ENCODE measurements around the gene LSM12.
"Not testable (repeated sequence)": the region's sequence is repeated elsewhere in the genome, so short reads cannot be mapped to it uniquely, and the experiment has no call there.

The LSM12 gene

DNA sequence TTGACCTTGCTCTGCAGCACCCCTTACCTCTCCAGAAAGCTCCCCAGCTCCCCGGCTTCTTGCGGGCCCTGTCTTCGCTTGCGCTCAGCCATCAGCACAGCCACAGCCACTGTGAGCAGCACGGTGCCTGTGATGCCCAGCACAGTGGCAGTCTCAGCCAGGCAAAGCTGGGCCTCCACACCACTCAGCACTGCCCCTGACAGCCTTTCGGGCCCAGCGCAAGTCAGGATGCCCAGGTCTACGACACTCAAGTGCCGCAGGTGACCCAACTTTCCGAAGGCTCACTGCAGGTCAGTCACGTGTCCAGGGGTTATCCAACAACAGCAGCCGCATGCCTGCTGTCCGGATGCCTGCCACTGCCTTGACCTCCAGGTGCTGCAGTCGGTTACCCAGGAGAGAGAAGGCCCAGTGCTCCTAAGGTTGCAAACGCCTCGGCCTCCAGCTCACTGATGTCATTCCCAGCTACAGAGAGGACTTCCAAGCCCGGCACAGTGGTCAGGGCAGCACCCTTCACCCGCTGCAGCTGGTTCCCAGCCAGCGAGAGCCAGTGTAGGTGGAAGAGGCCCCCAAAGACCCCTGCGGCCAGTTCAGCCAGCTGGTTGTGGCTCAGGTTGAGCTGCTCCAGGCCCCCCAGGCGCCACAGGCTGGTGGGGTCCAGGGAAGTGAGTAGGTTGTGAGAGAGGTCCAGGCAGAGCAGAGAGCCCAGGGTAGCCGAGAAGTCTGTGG lies 42.8 kb downstream of the LSM12 start:
- Histone ChIP-seq H3K36me3 (ENCODE audit: insufficient read depth, low read length) (peaks cover 4% of the 10 kb centered on the region; the same call in 1 of the 2 replicates), H3K9ac (ENCODE audit: low read depth, low read length) (no peak overlapping the region), H3K9me3 (ENCODE audit: control insufficient read depth, insufficient read depth, low read length) (no peaks in the 10 kb centered on the region), H3K4me1 (ENCODE audit: insufficient read depth, low read length) (no peaks in the 10 kb centered on the region)

DNA sequence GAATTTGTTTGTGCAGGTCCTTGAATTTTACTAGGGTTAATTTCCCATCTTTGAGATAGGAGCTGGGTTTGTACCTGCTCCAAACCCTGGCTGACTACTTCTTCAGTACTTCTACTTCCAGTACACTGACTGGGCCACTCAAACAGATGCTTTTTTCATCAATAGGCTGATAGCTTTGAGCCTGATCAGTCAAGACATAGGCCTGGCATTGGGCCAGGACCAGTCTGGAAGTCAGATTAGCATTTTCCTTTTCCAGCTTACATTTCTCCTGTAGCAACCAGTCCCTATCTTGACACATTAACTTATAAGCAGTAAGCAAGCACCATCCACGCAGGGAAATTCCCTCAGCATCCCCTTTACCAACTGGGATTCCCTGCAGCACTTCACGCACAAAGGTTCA lies 44.2 kb downstream of the LSM12 start:
- Histone ChIP-seq H3K9me3 (ENCODE audit: control insufficient read depth, insufficient read depth, low read length) (no peaks in the 10 kb centered on the region), H3K9ac (ENCODE audit: low read depth, low read length) (no peak overlapping the region), H3K36me3 (ENCODE audit: insufficient read depth, low read length) (peaks cover 4% of the 10 kb centered on the region; the same call in 1 of the 2 replicates), H3K4me1 (ENCODE audit: insufficient read depth, low read length) (no peaks in the 10 kb centered on the region)

DNA sequence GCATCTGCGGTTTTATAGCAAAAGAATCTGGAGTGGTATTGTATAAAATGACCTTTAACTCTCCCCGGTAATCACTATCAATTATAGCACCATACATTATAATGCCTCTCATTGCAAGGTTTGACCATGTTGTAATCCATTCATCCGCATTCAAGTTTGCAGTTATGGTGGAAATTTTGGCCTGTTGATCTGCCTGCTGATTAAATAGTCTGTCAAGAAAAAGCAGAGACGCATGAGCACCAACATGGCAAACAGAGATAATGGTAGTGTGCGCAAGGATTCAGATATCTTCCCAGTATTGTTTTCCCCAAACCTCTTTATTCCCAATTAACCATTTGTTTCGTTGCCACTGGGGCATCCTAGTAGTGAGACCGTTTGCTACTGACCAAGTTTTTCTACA lies 45.2 kb downstream of the LSM12 start:
- not testable (repeated sequence) for H3K36me3 ChIP-seq (ENCODE audit: insufficient read depth, low read length); H3K4me1 ChIP-seq (ENCODE audit: insufficient read depth, low read length); H3K9me3 ChIP-seq (ENCODE audit: control insufficient read depth, insufficient read depth, low read length); H3K9ac ChIP-seq (ENCODE audit: low read depth, low read length)

DNA sequence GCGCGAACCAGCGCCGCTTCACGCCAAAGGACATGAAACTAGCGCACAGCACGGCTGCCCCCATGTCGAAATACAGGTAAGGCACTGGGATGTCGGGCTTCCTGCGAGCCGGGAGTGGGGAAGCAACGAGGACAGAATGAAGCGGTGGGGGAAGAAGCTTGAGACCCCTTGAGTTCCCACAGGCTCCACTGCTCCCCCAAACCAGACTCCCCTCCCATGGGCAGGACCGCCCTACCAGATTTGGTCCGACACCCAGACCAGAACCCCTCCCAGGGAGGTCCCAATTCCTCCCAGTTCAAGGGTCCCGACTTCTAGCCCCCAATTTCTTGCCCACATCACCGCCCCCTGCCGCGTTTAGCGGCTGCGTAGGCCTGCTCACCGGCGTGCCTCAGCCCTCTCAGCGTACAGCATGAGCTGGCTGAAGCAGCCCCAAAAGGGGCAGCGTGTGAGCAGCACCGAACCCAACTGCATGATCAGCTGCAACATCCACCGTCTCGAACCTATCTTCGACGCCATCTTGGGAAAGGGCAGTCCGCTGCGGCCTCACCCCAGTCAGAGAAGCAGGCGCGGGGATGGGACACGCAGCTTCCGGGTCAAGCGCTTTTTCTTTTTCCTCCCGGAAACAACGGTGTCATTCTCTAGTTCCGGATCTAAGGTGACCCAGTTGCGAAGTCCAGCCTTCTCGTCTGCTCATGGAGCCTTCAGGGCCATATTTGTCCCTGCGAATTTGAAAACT lies 51.9 kb downstream of the LSM12 start, which contains the start of gene TMEM101:
Gene TMEM101 (minus strand): TSS at position 527 of the 736 bp plus-strand sequence. CDS start 11 bp downstream, at position 516.
- Histone ChIP-seq H3K36me3 (ENCODE audit: insufficient read depth, low read length) (0 out of 2 replicates have a peak, but pooled peaks cover 7% of the 10 kb centered on the region), H3K9ac (ENCODE audit: low read depth, low read length) (peak within 1 kb of the TSS; percentile 90), H3K9me3 (ENCODE audit: control insufficient read depth, insufficient read depth, low read length) (no peaks in the 10 kb centered on the region), H3K4me1 (ENCODE audit: insufficient read depth, low read length) (0 out of 2 replicates have a peak, but pooled peaks cover 3% of the 10 kb centered on the region)

DNA sequence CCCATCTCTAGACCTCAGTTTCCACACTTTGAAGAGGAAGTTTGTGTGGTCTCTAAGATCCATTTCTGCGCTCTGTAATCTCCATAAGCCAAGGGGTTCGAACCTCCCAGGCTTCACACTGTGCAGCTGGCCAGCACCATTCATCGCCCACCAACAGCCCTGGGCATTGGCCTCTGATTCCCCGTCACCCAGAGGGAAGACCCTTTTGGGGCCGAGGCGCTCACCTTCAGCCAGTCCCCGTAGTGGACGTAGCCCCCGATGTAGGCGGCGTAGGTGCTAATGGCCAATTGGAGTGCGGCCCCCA lies 52.4 kb downstream of the LSM12 start:
- H3K9me3 ChIP-seq (ENCODE audit: control insufficient read depth, insufficient read depth, low read length): no peaks in the 10 kb centered on the region
- 0 out of 2 replicates have a peak, but pooled peaks cover 3% of the 10 kb centered on the region for H3K4me1 ChIP-seq (ENCODE audit: insufficient read depth, low read length)
- peak overlapping the region; percentile 90 for H3K9ac ChIP-seq (ENCODE audit: low read depth, low read length)
- H3K36me3 ChIP-seq (ENCODE audit: insufficient read depth, low read length): 0 out of 2 replicates have a peak, but pooled peaks cover 7% of the 10 kb centered on the region

DNA sequence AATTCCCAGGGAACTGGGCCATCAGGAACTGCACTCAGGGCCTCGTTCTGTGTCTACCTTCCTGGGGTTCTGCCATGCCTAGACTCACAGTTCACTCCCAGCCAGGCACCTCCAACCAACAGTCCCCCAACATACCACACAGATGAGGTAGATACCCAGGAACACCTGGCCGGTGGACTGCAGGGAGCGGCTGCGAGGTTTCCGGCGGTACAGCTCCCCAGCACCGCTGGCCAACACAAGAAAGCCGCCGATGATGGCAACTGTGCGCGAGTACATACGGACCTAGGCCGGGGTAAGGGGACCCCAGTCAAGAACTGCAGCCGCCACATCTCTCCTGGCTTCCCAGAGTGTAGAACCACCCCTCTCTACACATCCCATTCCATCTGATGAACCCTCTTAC lies 53.6 kb downstream of the LSM12 start:
- H3K9ac ChIP-seq (ENCODE audit: low read depth, low read length): no peak overlapping the region

DNA sequence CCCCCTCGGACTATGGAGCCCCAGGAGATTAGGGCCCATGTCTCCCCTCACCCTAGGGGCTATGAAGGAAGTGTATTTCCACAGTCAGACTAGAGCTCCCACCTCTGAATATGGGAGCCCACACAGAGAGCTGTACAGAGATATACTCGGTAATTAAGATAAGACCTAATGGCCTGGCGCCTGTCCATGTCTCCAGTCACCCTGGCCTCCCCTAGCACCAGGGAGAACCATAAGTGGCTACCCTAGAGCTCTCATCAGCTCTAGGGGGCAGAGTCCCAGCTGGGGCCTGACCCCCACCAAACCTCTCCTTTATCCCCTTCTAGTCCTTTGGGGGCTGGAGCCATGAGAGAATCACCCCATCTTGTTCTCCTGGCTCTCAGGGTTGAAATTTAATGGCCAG lies 54.1 kb downstream of the LSM12 start:
- no peaks in the 10 kb centered on the region for H3K9me3 ChIP-seq (ENCODE audit: control insufficient read depth, insufficient read depth, low read length)
- H3K9ac ChIP-seq (ENCODE audit: low read depth, low read length): no peak overlapping the region
- 0 out of 2 replicates have a peak, but pooled peaks cover 7% of the 10 kb centered on the region for H3K36me3 ChIP-seq (ENCODE audit: insufficient read depth, low read length)
- peaks cover 12% of the 10 kb centered on the region for H3K4me1 ChIP-seq (ENCODE audit: insufficient read depth, low read length)

More for the DNA sequence above, 53.6 kb downstream of the LSM12 start:
- Histone ChIP-seq H3K4me1 (ENCODE audit: insufficient read depth, low read length) (peaks cover 12% of the 10 kb centered on the region), H3K9me3 (ENCODE audit: control insufficient read depth, insufficient read depth, low read length) (no peaks in the 10 kb centered on the region), H3K36me3 (ENCODE audit: insufficient read depth, low read length) (0 out of 2 replicates have a peak, but pooled peaks cover 7% of the 10 kb centered on the region)

DNA sequence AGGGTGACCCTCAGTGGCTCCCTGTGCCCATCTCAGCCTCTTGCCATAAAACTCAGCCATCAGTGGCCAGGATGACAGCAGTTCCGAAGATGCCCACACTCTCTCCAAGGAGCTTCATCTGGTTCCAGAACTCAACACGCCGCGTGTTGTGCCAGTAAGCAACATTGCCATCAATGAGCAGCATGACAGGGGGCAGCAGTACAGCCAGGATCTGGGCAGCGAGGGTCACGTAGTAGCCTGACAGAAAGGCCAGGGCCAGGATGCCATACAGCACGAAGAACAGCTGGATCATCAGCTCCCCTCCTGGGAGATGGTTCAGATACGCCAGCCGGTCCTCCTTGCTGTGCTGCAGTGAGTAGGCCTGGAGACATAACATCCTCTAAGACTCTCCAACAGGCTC lies 54.6 kb downstream of the LSM12 start:
- H3K36me3 ChIP-seq (ENCODE audit: insufficient read depth, low read length): 0 out of 2 replicates have a peak, but pooled peaks cover 7% of the 10 kb centered on the region
- H3K4me1 ChIP-seq (ENCODE audit: insufficient read depth, low read length): peaks cover 12% of the 10 kb centered on the region
- no peaks in the 10 kb centered on the region for H3K9me3 ChIP-seq (ENCODE audit: control insufficient read depth, insufficient read depth, low read length)
- no peak overlapping the region for H3K9ac ChIP-seq (ENCODE audit: low read depth, low read length)

DNA sequence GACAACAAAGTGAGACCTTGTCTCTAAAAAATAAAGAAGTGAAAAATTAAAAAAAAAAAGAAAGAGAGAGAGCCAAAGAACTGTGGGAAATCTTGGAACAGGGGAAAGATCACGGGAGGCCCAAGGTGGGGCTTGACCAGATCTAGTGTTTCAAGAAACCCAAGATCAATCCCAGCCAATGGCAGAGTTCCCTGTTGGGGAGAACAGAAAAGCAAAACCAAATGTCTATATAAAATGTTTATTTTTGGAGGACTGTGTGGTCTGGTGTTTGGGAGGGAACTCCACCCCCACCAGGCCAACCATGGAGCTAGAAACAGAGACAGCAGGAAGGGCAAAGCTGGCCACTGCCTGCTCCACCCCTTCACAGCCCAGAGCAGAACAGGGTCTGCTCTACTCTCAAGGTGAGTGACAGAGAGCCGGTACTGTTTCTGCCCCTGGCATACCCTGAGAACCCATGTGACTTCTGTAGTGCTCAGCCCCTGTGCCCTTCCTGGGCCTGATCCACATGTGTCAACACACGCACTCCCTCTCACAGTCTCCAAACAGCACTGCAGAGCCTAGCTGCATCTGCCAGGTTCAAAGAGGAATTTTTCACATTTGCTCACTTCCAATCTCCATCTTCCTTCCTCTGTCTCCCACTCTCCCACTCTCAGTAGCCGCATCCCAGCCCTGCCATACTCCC lies 55.4 kb downstream of the LSM12 start:
- Histone ChIP-seq H3K9ac (ENCODE audit: low read depth, low read length) (no peak overlapping the region), H3K4me1 (ENCODE audit: insufficient read depth, low read length) (peaks cover 12% of the 10 kb centered on the region), H3K9me3 (ENCODE audit: control insufficient read depth, insufficient read depth, low read length) (no peaks in the 10 kb centered on the region), H3K36me3 (ENCODE audit: insufficient read depth, low read length) (0 out of 2 replicates have a peak, but pooled peaks cover 7% of the 10 kb centered on the region)

DNA sequence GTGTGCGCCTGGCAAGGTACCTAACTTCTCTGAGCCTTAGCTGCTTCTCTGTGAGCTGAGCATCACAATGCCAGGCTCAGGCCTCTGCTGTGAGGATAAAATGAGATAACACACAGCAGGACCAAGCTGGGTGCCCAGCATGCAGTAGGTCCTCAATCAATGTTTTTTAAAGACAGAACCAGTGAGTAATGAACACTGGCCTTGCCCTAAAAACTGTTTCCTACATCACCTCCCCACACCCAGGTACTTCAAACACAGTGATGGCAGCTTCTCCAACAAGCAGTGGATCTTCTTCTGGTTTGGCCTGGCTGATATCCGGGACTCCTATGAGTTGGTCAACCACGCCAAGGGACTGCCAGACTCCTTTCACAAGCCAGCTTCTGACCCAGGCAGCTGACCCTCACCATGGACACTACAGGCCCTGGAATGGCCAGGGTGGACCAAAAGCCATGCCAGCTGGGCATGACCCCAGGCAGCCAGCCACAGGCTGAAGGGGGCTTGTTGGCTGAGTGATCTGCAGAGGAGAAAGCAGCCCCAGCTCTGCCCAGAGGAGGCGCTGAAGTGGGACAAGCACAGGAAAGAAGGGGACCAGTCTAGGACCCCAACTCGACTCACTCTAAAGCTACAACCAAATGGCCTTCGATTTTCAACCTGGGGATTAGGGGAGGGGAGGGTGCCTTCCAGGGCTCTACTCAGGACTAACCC lies 58.1 kb downstream of the LSM12 start:
- H3K4me1 ChIP-seq (ENCODE audit: insufficient read depth, low read length): peaks cover 9% of the 10 kb centered on the region
- H3K9ac ChIP-seq (ENCODE audit: low read depth, low read length): peak overlapping the region; percentile 95; the same call in 1 of the 2 replicates

DNA sequence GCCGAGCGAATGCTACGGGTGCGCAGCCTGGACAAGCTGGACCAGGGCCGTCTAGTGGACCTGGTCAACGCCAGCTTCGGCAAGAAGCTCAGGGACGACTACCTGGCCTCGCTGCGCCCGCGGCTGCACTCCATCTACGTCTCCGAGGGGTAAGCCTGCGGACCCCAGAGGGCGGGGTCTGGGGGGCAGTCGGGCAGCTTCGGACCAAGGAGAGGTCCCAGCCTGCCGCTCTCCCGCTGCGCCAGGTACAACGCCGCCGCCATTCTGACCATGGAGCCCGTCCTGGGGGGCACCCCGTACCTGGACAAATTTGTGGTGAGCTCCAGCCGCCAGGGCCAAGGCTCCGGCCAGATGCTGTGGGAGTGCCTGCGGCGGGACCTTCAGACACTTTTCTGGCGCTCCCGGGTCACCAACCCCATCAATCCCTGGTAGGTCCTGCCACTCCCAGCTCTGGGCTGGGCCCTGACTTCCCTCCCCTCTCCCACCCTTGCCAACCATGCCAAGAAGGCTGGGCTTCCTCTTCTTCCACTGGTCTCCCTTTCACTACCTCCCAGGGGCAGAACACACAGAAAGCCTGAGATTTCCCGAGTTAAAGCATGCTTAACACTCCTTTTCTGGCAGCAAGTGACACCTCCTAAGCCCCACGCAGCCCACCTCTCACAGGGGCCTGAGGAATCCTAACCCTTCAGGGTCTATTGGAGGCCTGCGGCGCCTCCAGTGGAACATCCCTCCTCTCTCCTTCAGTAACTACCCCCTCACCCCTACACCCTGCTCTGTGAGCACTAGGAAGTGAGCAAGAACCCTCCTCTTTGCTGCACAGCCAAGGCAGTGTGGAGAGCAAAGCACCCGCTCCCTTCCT lies 58.9 kb downstream of the LSM12 start:
- Histone ChIP-seq H3K36me3 (ENCODE audit: insufficient read depth, low read length) (0 out of 2 replicates have a peak, but pooled peaks cover 7% of the 10 kb centered on the region), H3K9ac (ENCODE audit: low read depth, low read length) (peak overlapping the region; percentile 95), H3K9me3 (ENCODE audit: control insufficient read depth, insufficient read depth, low read length) (no peaks in the 10 kb centered on the region), H3K4me1 (ENCODE audit: insufficient read depth, low read length) (peaks cover 9% of the 10 kb centered on the region)

More for the DNA sequence above, 58.1 kb downstream of the LSM12 start:
- Histone ChIP-seq H3K9me3 (ENCODE audit: control insufficient read depth, insufficient read depth, low read length) (no peaks in the 10 kb centered on the region), H3K36me3 (ENCODE audit: insufficient read depth, low read length) (0 out of 2 replicates have a peak, but pooled peaks cover 7% of the 10 kb centered on the region)

DNA sequence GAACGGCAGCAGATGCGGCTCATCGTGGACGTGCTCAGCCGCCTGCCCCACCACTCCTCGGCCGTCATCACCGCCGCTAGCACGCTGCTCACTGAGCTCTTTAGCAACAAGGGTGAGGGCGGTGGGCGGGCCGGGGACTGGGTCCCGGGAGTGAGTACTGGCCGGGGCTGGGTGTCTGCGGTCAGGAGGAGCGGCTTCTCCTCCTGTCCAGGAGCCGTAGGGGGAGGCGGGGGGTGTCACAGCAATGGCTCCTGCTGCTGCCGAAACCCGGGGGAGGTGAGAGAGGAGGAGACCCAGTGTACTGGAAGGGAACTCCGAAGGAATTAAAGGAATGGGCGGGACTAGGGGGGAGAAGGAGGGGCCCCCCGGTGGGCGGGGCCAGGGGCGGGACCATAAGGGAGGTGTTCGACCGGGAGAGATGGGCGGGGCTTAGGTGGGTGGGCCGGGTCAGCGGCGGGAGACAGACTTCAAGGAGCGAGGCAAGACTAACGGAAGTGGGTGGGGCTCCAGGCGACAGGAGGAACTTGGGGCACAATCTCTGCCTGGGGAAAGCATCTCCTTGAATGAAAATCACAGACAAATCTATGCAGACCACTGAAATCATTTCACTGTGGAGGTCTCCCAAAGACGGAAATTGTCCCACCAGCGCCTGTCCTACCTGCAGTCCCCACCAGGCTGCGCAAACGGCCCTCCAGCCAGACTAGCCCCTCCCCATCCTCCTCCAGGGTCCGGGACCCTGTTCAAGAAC lies 59.7 kb downstream of the LSM12 start:
- Histone ChIP-seq H3K9ac (ENCODE audit: low read depth, low read length) (peak overlapping the region; percentile 95), H3K9me3 (ENCODE audit: control insufficient read depth, insufficient read depth, low read length) (no peaks in the 10 kb centered on the region), H3K36me3 (ENCODE audit: insufficient read depth, low read length) (0 out of 2 replicates have a peak, but pooled peaks cover 7% of the 10 kb centered on the region), H3K4me1 (ENCODE audit: insufficient read depth, low read length) (peaks cover 9% of the 10 kb centered on the region)

DNA sequence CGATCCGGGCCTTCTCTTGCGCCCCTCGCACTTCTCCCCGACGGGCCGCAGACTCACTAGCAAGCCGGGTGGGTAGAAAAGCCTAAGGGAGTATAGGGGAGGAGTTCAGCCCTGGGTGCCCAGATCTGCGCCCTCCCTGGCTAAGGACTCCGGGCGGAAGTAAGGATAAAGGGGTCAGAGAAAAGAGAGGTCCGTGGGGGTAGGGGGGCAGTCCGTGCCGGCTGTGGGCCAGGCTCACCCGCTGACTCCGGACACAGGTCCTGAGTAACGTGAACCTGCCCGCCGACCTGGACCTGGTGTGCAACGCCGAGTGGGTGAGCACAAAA lies 60.2 kb downstream of the LSM12 start:
- peak overlapping the region; percentile 95 for H3K9ac ChIP-seq (ENCODE audit: low read depth, low read length)
- H3K36me3 ChIP-seq (ENCODE audit: insufficient read depth, low read length): 0 out of 2 replicates have a peak, but pooled peaks cover 3% of the 10 kb centered on the region
- H3K9me3 ChIP-seq (ENCODE audit: control insufficient read depth, insufficient read depth, low read length): no peaks in the 10 kb centered on the region
- peaks cover 9% of the 10 kb centered on the region for H3K4me1 ChIP-seq (ENCODE audit: insufficient read depth, low read length)

All from ES-I3 (cell line).